GM18498 (cell line): Measurements from ENCODE around the gene MYO5C.
A peak's percentile ranks its signal among the peaks of the same experiment; 100 is the strongest.

Experiments
- ATAC-seq: cut with Tn5 transposase; IDR thresholded peaks from one replicate; pipeline ENCODE4 v1.9.1; 2021; ENCODE audit warnings: mild to moderate bottlenecking, moderate library complexity; ENCODE audit not compliant: unreplicated experiment

The MYO5C gene

DNA sequence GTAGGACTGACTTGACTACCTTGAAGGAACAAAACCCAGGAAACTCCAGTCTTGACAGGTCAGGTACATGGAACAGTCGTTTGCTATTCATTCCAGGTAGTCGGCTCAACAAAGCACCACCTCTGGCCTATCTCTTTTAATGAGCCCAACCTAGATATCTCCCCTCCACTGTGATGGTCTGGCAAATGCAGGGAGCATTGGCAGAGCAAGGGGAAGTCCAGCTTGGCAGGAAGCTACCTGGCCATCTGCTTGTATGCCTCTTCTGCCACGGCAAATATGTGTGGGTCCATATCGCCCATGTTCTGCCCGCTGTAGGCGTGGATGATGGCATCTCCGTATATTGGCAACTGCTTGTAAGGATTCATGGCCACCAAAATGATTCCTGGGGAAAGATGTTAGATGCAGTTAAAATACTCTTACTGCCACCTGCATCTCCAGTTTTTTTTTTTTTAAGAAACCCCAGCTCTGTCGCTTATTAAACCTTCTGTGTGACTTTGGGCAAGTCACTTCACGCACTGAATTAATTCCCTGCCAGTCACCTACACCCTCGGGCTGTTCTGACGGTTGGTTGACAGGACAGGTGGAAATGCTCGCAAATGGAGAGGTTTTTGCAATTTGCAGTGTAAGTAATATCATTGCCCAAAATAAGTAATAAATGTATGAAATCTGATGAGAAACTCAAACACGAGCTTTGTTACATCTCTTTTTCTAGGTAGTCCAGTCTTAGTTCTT, 16.8 kb downstream of the MYO5C start:
- ATAC-seq = no peak

DNA sequence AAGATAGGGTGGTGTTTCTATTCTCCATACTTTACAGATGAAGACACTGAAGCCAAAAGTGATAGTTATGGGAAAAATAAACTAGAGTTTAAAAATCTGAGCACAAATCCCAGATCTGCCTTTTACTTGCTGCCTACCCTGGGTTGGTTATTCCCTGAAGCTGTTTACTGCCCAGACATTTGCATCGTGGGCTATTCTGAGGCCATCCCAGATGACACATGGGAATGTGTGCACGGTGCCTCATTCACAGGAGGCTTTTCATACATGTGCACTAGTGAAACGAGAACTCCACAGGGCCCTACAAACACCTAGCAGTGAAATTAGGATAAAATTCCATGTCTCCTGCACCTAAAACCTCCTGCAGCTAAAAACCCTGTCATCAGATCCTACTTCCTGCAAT, 17.5 kb downstream of the MYO5C start:
- ATAC-seq = no peak

DNA sequence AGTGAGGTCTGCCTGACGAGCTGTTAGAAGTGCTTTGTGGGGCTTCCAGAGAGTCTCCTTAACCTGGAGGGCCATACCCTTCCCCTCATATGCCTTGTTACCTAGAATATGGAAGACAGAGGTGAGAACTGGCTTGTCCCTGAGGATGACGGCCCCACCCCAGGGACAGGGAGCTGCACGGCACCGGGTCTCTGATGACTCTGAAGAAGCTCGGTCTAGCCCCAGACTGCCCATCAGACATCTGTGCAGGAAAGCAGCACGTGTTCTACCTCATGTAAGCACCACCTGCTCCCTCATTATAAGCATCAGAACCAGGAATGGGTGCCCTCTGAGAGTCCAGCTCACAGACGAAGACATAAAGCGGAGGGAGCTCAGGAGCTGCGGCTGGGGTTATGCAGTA, 18.0 kb downstream of the MYO5C start:
- ATAC-seq = no peak

DNA sequence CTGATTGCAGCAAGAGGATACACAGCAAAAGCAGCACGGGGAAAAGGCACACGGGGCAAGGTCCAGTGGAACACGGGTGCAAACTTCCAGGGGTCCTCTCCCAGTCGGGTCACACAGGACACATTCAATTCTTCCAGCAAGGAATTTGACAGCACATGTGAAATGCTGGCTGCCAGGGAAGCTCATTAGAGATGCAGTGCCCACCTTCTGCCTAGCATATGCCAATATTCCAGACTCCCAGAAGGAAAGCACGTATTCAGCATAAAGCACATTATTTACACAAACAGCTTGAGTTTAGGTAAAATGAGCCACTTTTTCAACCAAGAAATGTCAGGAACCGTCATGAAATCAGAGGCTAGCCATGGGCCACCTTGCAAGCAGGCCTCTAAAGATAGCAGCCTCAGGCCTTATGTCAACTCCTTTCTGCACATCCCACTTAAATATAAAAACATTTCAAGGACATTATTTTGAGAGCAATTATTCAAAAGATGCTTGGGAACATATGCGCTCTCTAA, 19.3 kb downstream of the MYO5C start:
- ATAC-seq = no peak

DNA sequence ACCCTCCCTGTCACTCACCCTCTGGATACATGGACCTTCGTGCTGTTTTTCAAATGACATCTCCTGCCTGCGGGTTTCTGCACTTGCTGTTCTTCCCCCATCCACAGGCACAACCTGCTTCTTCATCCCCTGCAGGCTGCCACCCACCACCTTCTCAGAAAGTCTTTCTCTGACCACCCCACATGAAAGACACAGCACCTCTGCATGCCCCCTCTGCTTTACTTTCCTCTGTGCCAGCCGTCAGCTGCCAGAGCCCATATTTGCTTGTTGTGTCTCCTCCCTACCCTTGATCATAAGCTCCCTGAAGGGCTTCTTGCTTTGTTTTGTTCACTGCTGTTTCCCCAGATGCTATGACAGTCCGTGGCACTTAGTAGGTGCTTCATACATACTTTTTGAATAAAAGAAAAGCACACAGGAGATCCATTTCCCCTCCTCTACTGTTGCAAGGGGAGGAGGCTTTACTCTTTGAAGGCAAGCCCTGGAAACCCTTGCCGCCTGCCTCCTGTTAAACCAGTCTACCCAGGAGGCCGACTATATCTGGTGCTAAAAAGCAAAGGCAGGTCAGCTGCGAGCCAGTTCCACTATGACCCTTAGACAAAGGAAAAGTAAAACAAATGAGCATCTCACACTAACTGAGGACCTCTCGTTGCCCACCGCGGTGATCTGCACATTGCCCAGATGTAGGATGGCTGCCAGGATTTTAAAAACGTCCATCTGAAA, 31.9 kb downstream of the MYO5C start:
- no peak for ATAC-seq

DNA sequence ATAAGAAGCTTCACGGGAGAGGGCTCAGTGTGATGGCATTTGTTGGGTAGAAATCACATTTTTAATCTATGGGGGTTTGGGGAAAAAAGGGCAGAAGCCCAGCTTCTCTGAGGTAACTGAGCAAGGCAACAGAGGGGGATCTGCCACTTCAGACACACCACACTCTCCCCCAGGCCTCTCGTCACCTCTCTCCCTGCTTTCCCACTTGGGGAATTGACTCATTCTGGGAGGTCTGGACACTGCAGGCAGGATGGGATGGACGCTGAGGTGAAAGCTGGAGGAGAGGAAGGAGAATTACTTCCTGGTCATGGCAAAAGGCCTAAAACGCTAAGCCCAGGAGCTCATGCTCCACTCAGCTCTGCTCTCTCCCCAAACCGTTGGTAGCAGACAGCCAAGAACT, 33.2 kb downstream of the MYO5C start:
- no peak for ATAC-seq

DNA sequence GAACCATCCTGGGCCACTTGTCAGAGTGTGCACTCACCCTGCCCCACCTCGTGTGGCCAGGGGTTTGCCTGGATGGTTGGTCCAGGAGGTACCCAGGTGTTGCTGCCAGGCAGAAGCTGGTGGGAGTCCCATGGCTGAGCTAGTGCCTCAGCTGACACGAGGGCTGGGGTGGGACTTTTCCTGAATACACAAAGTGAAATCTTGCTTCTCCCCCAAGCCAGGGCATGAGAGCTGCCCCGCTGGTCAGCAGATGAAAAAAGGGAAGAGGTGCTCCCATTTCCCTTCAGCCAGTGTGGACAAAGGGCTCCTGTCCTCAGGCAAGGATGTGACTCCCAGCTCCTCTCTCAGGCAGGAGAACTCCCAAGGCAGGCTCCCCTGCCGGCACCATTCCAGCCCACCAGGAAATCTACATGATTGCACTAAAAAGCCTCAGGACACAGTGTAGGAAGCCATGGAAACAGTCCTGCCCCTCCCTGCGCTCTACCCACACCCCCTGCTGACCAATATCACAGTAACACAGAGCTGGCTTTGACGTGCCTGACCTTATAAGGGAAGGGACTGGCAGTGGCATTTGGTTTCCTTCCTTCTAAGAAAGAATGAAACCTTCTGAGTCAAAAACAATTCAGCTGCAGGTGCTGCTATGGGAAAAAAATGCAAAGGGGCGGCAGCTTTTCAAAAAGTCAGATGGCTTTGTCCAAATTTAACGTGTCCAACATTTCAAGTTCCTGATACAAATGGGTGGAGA, 33.9 kb downstream of the MYO5C start:
- peak; percentile 99 for ATAC-seq

DNA sequence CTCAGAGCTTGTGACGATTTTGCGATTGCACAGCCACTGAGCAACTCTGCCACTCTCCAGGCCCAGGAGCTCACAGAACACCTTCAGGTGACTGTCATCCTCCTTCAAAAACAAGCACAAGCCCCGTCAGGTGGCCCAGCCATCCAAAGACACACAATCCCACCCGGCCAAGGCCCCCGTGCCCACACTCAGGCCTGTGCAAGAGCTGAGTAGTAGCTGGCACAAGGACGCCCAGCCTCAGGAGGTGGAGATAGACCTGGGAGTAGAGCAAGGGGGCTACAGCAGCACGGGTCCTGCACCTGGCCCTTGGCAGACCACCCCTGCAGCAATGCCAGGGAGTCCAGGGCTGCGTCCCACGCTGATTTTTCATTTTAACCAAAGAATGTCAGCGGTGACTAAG, 34.6 kb downstream of the MYO5C start:
- no peak for ATAC-seq

DNA sequence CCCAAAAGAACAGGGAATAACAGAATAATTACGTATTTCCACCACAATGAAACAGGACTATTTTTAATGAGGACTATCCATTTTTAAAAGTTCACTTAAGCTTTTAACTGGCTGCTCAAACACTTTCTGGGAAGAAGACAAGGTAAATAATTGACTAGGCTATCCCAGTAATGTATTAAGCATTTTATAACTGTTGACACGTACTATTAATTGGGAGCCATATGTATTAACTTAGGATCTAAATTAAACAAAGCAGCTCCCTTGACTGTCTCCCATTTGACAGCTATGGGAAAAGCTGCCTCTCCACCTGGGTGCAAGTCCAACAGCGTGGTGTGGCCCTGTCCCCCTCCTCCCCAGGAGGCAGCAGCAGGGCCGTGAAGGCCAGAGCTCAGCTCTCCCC, 36.1 kb downstream of the MYO5C start:
- no peak for ATAC-seq

DNA sequence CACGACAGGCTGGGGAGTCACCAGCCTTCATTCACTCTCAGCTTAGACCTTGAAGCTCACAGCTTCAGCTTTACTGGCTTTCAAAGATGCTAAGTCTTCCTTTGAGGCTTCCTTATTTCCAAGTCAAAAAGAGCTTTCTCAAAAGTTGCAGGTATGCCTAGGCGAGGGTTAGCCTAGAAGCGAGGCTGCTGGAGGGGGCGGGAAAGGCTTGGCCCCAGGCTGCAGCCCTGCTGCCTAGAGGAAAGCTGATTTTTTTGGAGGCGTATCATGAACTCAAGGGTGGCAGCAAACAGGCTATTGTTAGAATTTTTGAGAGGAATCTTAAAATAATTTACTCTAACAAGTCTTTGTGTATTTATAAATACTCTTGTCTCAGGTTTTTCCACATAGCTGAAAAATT, 37.1 kb downstream of the MYO5C start:
- ATAC-seq = no peak

DNA sequence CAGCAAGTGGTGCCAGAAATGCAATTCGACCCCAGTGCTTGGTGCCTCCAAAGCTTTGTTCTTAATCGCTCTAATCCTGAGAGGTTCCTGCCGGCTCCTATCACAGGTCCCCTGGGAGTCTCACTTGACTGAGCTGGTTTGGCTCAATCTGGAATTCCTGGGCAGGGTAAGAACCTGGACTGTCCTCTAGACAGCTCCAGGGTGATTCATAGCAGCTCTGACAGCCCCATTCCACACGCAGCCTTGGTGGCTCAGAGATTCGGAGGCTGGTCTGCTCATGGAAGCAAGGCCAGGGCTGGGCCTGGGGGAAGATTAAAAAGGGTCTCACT, 37.9 kb downstream of the MYO5C start:
- no peak for ATAC-seq

DNA sequence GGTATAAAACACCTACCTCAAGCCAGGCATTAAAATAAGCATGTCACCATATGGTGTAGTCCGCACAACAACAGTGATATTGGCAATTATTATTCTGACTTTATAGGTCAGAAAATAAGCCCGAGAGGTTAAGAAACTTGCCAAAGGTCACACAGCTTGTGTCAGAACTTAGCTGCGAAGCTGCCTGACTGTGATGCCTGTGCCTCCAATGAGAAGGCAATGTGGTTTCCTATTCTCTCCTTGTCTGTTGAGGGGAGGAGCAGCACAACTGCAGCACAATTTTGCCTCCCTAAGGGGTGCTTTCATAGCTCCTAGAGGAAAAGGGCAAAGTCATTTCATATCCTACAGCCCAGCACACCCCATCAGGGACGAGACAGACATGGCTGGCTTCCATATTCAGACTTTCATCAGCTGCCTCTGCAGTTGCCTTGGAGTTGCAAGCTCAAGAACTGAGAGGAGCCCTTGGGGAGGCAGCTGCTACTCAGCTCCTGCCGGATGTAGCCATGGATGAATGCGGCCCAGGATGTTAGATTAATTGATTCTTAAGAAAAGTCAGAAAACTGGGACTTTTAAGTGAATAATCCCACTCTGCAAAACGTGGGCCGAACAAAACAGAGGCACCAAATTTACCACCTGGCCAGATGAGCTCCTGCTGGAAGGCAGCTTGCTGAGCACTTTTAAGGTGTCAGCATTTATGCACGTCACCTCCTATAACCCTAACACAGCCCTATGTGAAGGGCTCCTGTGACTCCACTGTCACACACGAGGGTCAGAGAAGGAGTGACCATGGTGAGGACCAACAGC, 38.5 kb downstream of the MYO5C start:
- no peak for ATAC-seq

DNA sequence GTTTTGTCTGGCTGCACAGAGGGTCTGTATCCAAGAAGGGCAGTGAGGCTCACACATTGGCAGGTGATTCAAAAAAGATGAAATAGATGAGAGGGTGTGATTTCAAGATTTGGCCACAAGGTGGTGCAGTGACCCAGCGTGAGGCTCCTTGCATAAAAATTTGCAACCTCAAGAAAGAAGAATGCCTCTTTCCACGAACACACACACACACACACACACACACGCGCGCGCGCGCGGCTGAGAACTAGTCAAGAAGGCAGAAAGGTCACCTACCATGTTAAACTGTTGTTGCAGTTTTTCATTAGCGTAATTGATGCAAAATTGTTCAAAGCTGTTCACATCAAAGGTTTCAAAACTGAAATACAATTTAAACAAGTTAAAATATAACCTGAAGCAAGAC, 39.2 kb downstream of the MYO5C start:
- no peak for ATAC-seq

DNA sequence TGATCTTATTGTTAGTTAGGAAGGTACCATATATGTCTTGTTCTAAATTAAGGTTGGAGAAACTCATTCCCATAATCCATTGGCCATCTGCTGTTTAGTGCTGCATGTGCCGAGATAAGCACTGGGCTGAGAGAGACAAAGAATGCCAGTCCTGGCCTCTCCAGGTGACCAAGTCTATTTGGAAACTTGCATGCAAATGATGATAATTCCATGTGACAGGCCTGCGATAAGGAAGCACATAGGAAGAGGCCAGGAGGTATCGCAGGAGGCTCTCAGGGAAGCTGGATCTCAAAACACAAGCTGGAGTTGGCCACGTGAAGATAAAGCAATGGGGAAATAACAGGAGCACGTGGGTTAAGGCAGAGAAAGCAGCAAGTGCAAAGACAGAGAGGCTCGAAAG, 39.7 kb downstream of the MYO5C start:
- ATAC-seq = no peak

DNA sequence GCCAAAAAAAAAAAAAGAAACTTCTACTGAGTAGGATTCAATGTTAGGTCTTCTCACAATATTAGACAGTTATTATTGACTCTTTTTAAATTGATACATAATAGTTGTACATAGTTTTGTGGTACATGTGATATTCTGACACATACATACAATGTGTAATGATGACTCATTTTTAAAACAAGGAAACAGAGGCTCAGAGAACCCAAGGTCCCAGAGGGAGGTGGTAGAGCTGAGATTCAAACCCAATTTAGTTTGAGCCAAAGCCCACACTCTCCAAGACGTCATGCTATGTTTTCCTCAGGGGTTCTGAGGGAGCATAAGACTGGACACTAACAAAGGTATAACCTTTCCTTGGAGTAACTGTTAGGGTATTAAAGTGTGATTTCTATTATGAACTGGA, 40.6 kb downstream of the MYO5C start:
- no peak for ATAC-seq

DNA sequence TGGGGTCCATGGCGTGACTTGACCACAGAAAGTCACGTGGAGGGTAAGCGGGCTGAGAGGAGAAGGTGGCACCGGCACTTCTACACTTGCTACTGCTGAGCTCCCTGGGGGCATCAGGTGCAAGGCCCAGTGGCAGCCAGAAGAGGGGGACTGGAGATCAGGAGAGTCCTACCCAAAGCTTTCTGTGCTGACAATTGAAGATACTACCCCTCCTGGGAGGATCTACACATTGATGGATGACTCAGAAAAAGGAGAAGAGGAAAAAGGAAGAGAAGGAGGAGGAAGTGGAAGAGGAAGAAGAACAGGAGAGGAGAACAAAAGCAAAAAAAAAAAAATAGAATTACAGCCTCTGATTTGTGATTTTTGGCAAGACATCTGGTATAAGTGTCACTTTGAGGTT, 41.2 kb downstream of the MYO5C start:
- no peak for ATAC-seq

DNA sequence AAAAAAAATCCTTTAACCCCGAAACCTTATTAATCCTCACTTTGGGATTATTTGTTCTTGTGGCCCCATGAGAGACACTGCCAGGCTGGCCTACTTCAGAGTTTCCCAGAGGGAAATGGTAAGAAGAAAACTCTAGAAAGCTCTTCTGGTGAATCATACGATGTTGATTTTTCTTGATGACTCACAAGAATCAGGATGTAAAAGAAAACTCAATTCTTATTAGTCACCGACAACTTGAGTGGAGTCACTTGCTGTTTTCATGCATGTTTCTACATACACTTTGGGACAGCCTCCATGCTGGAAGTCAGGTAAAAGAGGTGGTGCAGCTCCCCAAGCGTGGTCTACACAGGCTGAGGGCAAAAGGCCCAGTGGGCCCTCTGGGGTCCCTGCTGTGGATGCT, 42.8 kb downstream of the MYO5C start:
- ATAC-seq = no peak

DNA sequence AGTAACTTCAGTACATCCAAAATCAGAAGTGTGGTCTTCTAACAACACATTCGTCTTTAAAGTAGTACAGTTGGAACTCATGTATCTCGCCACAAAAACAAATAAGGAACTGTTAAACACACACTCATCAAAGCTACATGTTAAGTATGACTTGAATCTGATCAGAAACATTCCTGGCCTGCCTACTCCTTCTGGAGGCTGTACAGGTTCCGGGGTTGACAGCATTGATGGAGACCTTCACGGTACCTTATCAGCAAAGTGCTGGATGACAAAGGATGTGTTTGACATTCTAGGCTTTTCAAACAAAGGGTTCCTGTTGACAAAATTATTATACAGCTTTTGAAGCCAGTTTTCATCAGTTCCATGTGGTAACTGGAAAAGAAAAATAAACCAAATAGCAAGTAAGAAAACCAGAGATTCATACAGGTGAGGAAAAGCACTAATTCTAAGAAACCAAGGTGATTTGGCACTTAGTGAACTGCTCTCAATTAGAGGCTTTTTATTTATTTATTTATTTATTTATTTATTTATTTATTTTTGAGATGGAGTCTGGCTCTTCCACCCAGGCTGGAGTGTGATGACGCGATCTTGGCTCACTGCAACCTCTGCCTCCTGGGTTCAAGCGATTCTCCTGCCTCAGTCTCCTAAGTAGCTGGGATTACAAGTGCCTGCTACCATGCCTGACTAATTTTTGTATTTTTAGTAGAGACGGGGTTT, 44.3 kb downstream of the MYO5C start:
- no peak for ATAC-seq

DNA sequence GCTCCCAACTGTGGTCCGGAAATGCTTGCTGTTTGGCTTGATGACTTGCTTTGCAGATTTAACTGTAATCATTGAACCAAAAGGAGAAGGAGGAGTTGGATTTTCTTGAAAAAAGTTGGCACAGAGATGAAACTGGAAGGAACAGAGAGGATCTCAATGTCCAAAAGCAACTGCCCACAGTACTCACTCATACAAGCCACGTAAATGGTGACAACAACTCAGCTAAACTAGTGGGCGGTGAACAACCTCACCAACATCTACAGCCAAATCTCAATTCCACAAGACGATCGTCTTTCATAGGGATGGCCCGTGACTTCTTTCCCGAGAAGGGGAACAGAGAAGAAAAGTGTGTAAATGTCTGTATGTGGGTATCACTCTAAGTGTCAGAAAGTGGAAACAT, 48.1 kb downstream of the MYO5C start:
- ATAC-seq = no peak

DNA sequence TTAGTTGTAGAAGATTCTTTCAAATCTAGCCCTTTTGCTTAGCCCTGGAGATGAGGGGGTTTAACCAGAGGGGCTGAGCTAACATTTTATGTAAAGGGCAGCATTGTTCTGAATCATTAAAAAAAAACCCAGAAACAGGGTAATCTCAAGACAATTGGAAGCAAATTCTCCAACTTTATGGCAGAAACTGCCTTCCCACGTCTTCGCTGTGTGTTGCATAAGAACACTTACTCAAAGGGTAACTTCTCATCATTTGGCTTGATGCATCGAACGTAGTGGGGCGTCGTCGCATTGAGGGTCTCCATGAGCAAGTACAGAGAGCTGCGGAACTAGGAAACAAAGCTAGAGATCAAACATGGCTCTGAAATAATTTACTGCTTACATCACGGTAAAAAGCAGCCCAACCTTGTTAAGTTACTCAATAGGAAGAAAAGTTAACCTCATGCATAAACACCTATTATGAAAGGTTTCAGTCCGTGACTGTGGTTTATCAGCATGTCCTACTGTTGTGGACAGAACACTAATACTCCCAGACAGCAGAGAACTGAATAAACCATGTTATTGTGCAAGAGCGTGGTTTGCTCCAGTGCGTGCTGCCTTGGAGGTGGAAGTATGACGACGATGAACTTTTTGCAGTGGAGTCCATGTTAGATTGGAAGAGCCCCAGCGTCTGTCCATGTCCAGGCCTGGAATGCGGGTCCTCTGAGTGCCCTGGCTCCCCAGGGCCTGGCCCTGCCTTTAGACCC, 48.7 kb downstream of the MYO5C start:
- ATAC-seq = no peak
